Kidney epithelial cell (primary cell): ENCODE data around the gene ATP8B2. TPM values are rescaled to one million over a fixed set of nuclear protein-coding genes. Genes with fewer than 3 reads are reported as not detected.
"Not testable (repeated sequence)": the region's sequence is repeated elsewhere in the genome, so short reads cannot be mapped to it uniquely, and the experiment has no call there.

ENCODE experiments used
- DNase-seq: peaks from one replicate; pipeline ENCODE4 v3.0.0-alpha.2; 2010; ENCODE audit warnings: low read depth
- H3K27me3 ChIP-seq: 2 replicates; pipeline ENCODE4 v1.6.0; 2011; ENCODE audit warnings: low read length; ENCODE audit not compliant: control insufficient read depth, insufficient read depth
- H3K36me3 ChIP-seq: 2 replicates; pipeline ENCODE4 v1.5.1; 2011; ENCODE audit warnings: low read length; ENCODE audit not compliant: control insufficient read depth, insufficient read depth
- H3K4me3 ChIP-seq: 2 replicates; pipeline ENCODE4 v1.5.1; 2011; ENCODE audit warnings: low read depth, mild to moderate bottlenecking, control low read depth, low read length
- CTCF ChIP-seq: IDR thresholded peaks from 2 replicates; pipeline ENCODE4 v1.5.1; 2011; ENCODE audit warnings: mild to moderate bottlenecking, moderate library complexity, low read length, control low read depth, inconsistent platforms; ENCODE audit not compliant: insufficient read depth, poor library complexity, severe bottlenecking
- total RNA-seq: library from RNA; depleted of rRNA; stranded (reverse); fragments of >200 nt; gene quantifications from 2 replicates; pipeline ENCODE4 v1.2.3, GENCODE V29; 2015

Gene ATP8B2
- total RNA-seq, 1 donor from 2014 or later = 45.2 TPM

GRCh38 chr1:154316704-154317103, 8.6 kb upstream of the ATP8B2 start:
- Histone ChIP-seq H3K4me3 (no peak overlapping the region), H3K36me3 (no peaks in the 10 kb centered on the region), H3K27me3 (peaks cover 4% of the 10 kb centered on the region)
- TF ChIP-seq CTCF = no peak
- no peak for DNase-seq

DNA sequence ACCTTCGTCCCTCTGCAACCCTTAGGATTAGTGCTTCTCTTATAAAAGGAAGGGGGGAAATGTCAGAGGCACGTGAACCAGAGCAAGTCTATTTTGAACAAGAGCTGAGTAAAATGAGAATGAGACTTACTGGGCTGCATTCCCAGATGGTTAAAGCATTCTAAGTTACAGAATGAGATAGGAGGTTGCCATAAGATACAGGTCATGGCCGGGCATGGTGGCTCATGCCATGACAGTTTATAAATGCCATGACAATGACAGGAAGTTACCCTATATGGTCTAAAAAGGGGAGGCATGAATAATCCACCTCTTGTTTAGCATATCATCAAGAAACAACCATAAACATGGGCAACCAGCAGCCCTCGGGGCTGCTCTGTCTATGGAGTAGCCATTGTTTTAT, 6.9 kb upstream of the ATP8B2 start:
- DNase-seq = no peak
- H3K36me3 ChIP-seq = no peaks in the 10 kb centered on the region
- H3K4me3 ChIP-seq = no peak overlapping the region
- no peak for TF ChIP-seq CTCF
- peaks cover 18% of the 10 kb centered on the region for H3K27me3 ChIP-seq

DNA sequence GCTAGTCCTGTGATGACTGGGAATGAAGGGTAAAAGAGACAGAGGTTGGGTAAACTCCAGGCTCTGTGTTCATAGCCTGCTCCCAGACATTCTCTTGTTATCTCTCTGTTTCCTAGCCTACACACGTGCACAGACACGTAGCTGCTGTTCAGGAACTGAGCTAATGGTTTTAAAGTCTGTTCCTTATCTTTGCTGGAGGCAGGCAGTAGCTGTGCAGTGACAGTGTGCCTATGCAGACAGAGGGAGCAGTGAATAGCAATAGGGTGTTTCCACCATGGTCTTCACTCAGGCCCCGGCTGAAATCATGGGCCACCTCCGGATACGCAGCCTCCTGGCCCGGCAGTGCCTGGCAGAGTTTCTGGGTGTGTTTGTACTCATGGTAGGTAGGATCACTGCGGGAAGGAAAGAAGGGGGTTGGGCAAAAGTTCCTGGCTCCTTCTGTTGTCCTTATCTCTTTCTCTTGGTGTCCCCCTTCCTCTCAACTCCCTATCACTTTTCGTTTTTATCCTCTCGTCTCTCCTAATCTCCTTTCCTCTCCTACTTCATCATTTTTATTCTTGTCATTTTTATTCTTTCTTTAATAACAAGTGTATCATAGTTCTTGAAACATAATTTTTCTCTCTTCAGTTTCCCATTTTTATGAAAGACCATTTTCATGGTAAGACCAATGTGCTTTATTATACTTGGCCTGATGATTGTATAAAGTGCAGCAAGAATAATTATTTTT, 4.3 kb upstream of the ATP8B2 start, which contains the start of gene AQP10:
TSS of gene AQP10 (plus strand) at position 212 of the 727 bp plus-strand sequence. CDS start at position 275, 63 bp downstream.
- no peak for TF ChIP-seq CTCF
- DNase-seq = no peak
- H3K27me3 ChIP-seq = peaks cover 21% of the 10 kb centered on the region
- H3K4me3 ChIP-seq = no peak within 1 kb of the TSS
- H3K36me3 ChIP-seq = no peaks in the 10 kb centered on the region

GRCh38 chr1:154321609-154321934, 3.8 kb upstream of the ATP8B2 start:
- not testable (repeated sequence) for DNase-seq, H3K4me3 ChIP-seq, H3K36me3 ChIP-seq
- peaks cover 21% of the 10 kb centered on the region for H3K27me3 ChIP-seq

- TF ChIP-seq CTCF = no peak
- Histone ChIP-seq H3K36me3 (no peaks in the 10 kb centered on the region), H3K4me3 (no peak overlapping the region), H3K27me3 (peaks cover 21% of the 10 kb centered on the region)
- no peak for DNase-seq
Measured at GRCh38 chr1:154323493-154323892, 1.8 kb upstream of the ATP8B2 start.

DNA sequence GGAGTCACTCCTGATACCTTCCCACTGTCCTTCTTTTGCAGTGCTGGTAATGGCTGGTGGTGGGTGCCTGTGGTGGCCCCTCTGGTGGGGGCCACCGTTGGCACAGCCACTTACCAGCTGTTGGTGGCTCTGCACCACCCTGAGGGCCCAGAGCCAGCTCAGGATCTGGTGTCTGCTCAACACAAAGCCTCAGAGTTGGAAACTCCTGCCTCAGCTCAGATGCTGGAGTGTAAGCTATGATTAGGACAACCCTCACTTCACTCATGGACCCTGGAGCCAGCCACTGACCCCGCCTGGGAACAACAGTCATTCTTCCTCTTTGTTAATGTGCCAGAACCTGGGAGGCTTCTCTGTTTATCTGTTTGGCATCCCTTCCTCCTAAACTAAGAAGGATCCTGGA, 1.1 kb upstream of the ATP8B2 start:
- no peak for DNase-seq
- H3K4me3 ChIP-seq = no peak overlapping the region
- H3K36me3 ChIP-seq = no peaks in the 10 kb centered on the region
- peaks cover 21% of the 10 kb centered on the region for H3K27me3 ChIP-seq
- TF ChIP-seq CTCF = no peak
